CD4-positive, alpha-beta T cell treated with Interleukin-6 for 4 hours (primary cell): ENCODE measurements around the gene OR10D3.
"Not testable (repeated sequence)": the region's sequence is repeated elsewhere in the genome, so short reads cannot be mapped to it uniquely, and the experiment has no call there.

Source experiments
- DNase-seq: peaks from one replicate; pipeline ENCODE4 v3.0.0-alpha.2; 2020; ENCODE audit warnings: mixed read lengths

Gene OR10D3

DNA sequence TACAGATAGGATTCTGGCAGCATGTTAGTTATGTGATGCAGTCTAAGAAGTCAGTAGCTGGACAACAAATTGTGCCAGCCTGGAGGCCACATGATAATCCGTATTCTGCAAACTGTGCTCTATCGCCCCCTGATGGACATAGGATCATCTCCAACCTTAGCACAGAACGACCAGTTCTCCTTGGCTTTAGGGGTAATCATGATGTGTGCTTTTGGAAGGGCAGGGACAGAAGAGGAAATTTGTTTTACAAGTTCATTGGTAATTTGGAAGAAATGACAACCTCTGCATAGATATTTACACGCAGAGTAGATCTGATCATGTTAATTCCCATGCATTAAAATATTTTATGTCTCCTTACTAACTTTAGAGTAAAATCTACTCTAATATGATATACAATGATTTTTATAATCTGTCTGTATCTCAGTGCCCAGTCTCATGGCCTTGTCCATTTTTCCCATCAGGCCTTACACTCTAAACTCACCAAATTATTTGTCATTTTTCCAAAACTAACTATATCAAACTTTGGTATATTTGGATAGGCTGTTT, 12.1 kb downstream of the OR10D3 start:
- peak; percentile 40 for DNase-seq

DNA sequence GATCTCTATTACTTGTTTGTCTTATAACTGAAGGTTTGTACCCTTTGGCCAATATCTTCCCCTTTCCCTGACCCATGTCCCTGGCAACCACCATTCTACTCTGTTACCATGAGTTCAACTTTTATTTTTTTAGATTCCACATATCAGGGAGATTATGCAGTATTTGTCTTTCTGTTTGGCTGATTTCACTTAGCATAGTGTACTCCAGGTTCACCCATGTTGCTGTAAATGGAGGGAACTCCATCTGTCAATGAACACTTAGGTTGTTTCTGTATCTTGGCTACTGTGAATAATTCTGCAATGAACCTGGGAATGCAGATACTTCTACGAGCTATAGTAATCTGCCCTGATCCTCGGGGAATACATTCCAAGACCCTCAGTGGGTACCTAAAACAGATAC, 14.9 kb downstream of the OR10D3 start:
- no peak for DNase-seq

DNA sequence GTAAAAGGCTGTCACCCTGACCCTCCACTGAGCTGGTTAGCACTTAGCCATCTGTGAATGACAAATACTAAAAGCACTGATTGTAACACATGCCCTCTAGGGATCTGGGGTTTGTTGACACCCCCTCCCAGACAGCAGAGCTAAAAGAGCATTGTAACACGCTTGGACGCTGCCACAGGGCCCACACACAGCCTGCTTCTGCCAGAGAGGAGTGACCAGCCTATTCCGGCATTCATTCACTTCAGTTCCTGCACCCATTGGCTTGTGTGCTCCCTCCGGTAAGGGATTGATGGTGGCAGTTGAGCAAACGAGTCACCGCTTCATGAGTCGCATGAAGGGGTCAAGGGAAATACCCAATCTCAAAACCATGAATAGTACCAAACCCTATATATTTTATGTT, 15.8 kb downstream of the OR10D3 start:
- no peak for DNase-seq

GRCh38 chr11:124199702-124200101, 16.6 kb downstream of the OR10D3 start:
- no peak for DNase-seq

- no peak for DNase-seq
These were observed 17.5 kb downstream of the OR10D3 start for GRCh38 chr11:124200671-124201070.

GRCh38 chr11:124202951-124203350, 19.8 kb downstream of the OR10D3 start:
- no peak for DNase-seq

- no peak for DNase-seq
These were observed 20.9 kb downstream of the OR10D3 start for GRCh38 chr11:124204008-124204407.

DNA sequence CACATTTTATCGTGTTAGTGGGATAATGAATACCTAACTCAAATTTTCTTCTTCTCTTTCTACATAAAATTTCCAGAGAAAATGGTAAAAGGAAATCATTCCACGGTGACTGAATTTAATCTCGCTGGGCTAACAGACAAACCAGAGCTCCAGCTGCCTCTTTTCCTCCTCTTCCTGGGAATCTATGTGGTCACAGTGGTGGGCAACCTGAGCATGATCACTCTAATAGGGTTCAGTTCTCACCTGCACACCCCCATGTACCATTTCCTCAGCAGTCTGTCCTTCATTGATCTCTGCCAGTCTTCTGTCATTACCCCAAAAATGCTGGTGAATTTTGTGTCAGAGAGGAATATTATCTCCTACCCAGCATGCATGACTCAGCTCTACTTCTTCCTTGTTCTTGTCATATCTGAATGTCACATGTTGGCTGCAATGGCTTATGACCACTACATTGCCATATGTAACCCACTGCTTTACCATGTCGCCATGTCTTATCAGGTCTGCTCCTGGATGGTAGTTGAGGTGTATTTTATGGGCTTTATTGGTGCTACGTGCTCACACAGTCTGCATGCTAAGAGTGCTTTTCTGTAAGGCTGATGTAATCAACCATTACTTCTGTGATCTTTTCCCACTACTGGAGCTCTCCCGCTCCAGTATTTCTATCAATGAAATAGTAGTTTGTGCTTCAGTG, 24.1 kb downstream of the OR10D3 start:
- no peak for DNase-seq

GRCh38 chr11:124209824-124210357, 26.7 kb downstream of the OR10D3 start:
- no peak for DNase-seq

DNA sequence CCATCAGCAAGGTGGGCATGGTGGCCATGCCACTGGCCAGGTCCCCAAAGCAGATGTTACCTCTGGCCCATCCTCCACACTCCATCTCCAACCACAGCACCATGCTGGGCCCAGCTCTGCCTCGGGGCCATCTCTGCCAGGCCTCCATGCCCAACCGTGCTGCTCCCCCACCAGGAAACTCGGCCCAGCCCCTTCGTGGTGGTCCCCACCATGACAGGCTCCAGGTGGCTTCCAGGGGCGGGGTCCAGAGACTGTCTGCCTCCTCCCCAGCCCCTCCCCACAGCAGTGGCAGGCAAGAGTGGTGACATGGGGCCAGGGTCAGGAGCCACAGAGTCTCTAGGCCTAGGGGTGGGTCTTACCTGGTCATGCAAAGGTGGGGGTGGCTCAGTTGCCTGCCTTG, 27.3 kb downstream of the OR10D3 start:
- DNase-seq: no peak

GRCh38 chr11:124211321-124211720, 28.2 kb downstream of the OR10D3 start:
- DNase-seq: no peak

- DNase-seq: no peak
These were observed 30.9 kb downstream of the OR10D3 start for GRCh38 chr11:124214027-124214426.

GRCh38 chr11:124219126-124219525, 36.0 kb downstream of the OR10D3 start:
- DNase-seq: no peak

DNA sequence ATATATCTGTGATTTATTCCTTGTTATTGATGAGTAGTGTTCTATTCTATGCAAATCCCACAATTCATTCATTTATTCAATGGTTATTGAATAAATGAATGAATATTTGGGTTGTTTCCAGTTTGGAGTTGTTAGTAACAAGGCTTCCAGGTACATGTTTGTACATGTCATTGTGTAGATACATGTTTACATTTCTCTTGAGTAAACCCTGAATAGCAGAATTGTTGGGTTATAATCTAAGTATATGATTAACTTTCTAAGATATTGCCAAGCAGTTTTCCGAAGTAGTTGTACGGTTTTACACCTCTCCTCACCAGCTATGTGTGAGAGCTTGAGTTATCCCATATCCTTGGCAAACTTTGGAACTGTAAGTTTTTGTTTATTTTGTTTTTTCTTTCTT, 39.3 kb downstream of the OR10D3 start:
- no peak for DNase-seq

DNA sequence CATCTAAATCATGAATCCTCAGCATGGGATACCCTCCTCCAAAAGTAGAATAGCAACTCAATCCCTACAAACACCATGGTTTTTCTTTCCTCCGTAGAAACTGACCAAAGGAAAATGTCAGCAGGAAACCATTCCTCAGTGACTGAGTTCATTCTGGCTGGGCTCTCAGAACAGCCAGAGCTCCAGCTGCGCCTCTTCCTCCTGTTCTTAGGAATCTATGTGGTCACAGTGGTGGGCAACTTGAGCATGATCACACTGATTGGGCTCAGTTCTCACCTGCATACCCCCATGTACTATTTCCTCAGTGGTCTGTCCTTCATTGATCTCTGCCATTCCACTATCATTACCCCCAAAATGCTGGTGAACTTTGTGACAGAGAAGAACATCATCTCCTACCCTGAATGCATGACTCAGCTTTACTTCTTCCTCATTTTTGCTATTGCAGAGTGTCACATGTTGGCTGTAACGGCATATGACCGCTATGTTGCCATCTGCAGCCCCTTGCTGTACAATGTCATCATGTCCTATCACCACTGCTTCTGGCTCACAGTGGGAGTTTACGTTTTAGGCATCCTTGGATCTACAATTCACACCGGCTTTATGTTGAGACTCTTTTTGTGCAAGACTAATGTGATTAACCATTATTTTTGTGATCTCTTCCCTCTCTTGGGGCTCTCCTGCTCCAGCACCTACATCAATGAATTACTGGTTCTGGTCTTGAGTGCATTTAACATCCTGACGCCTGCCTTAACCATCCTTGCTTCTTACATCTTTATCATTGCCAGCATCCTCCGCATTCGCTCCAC, 41.7 kb downstream of the OR10D3 start:
- not testable (repeated sequence) for DNase-seq

DNA sequence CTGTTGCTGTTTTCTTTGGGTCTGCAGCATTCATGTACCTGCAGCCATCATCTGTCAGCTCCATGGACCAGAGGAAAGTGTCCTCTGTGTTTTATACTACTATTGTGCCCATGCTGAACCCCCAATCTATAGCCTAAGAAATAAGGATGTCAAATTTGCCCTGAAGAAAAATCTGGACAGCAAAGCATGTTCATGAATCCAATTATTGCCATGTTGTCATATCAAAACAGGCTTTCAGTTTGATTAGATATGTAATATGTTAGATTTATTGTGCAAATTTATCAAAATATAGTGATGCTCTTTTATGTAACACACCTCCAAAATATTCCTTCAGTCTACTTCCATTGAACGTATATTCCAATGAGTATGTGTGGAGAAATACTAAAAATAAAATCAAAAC, 42.3 kb downstream of the OR10D3 start:
- DNase-seq: no peak

DNA sequence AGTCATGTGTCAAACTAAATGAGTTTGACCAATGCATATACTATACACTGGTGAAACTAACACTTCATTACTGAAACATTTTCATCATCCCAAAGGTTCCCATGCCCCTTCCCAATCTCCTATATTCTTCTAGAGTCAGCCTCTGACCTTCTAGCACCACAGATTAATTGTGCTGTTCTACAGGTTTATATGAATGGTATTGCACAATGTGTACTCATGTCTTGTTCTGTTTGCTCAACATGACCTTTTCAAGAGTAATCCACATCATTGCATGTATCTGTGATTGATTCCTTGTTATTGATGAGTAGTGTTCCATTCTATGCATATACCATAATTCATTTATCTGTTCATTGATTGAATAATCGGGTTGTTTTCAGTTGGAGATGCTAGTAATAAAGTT, 50.2 kb downstream of the OR10D3 start:
- no peak for DNase-seq
